ENCODE data around the gene ARHGAP10. TPM values are rescaled to one million over a fixed set of nuclear protein-coding genes. Genes with fewer than 3 reads are reported as not detected.
A peak's percentile ranks its signal among the peaks of the same experiment; 100 is the strongest.

ARHGAP10 gene
- total RNA-seq, 1 experiment from 2014 or later, result 15.2 TPM

DNA sequence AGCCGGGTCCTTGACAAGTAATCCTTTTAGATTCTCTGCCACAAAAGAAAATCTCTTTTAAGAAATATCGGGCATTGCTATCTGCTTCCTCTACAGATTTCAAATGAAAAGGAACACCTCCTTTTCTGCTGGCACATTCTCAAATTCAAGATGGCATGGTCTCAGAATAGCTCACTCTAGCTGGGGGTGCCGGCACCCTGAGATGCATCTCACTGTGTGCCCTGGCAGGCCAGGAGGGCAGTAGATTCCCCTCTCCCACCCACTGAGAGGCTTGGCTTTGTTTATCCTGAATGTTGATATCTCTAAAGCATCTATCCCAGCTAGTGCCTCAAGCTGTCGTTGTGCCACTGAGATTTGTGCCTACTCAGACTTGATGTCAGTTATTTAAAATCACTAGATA, 319.5 kb downstream of the ARHGAP10 start:
- no peaks in the 10 kb centered on the region for H3K36me3 ChIP-seq
- no peaks in the 10 kb centered on the region for H3K9me3 ChIP-seq
- H3K4me3 ChIP-seq, result no peak overlapping the region
- DNase-seq, result no peak
- H3K27me3 ChIP-seq, result no peaks in the 10 kb centered on the region

GRCh38 chr4:148052448-148052847, 320.6 kb downstream of the ARHGAP10 start:
- no peak overlapping the region for H3K4me3 ChIP-seq
- no peak for DNase-seq
- no peaks in the 10 kb centered on the region for H3K27me3 ChIP-seq
- no peaks in the 10 kb centered on the region for H3K9me3 ChIP-seq
- H3K36me3 ChIP-seq, result no peaks in the 10 kb centered on the region

DNA sequence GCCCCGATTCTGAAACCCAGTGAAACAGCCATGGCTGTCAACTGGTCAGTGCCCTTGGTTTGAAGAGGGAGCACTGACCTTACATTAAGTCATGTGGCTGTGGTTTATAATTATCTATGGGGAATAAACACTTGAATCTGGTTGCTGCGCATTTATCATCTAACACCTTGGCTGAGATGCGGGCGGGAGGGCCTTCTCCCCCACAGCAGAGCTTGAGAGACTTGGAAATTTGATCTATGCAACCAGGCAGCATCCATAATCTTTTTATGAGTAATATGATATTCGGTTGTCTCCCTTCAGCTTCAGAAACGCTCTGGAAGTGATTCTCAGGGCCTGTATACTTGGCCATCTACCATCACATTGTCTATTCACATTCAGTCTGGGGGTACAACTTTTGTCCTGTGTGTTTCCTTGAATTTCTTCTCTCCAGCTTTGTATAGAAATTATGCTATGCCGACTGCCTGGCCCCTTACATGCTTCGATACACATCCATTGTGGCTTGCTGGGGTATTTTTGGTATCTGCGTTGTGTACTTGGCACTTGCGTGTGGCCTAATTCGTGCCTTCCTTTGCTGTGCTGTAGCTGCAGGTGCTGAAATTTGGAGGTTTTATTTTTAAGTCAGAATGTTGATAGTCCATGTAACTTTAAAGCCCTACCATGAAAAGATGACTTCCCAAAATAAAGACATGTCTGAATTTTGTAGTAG, 321.6 kb downstream of the ARHGAP10 start:
- no peaks in the 10 kb centered on the region for H3K27me3 ChIP-seq
- no peak overlapping the region for H3K4me3 ChIP-seq
- DNase-seq, result no peak
- no peaks in the 10 kb centered on the region for H3K9me3 ChIP-seq
- H3K36me3 ChIP-seq, result no peaks in the 10 kb centered on the region

DNA sequence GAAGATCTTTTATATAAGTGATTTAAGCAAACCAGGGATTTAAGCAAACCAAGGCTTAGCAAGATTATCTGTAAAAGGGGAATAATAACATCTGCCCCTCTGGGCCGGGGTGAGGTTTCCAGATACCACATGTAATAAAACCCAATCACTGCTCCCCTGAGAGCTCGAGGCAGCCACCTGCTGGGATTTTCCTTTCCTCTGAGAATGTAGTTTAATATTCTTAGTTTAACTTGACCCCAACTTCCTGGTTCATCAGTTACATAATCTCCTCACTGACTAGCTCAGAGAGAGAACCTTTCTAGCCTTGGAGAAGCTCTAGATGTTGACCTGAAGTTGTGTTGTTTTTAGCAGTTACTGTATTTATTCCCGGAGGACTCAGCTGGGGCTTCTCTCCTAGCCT, 322.4 kb downstream of the ARHGAP10 start:
- DNase-seq, result no peak
- no peaks in the 10 kb centered on the region for H3K27me3 ChIP-seq
- no peaks in the 10 kb centered on the region for H3K36me3 ChIP-seq
- H3K9me3 ChIP-seq, result no peaks in the 10 kb centered on the region
- no peak overlapping the region for H3K4me3 ChIP-seq

- no peaks in the 10 kb centered on the region for H3K27me3 ChIP-seq
- DNase-seq, result no peak
- no peaks in the 10 kb centered on the region for H3K36me3 ChIP-seq
- no peak overlapping the region for H3K4me3 ChIP-seq
- no peaks in the 10 kb centered on the region for H3K9me3 ChIP-seq
These were observed 324.0 kb downstream of the ARHGAP10 start for GRCh38 chr4:148055844-148056243.

GRCh38 chr4:148056879-148057278, 325.0 kb downstream of the ARHGAP10 start:
- Histone ChIP-seq H3K4me3 (no peak overlapping the region), H3K9me3 (no peaks in the 10 kb centered on the region), H3K27me3 (no peaks in the 10 kb centered on the region), H3K36me3 (no peaks in the 10 kb centered on the region)
- DNase-seq, result peak; percentile 58

DNA sequence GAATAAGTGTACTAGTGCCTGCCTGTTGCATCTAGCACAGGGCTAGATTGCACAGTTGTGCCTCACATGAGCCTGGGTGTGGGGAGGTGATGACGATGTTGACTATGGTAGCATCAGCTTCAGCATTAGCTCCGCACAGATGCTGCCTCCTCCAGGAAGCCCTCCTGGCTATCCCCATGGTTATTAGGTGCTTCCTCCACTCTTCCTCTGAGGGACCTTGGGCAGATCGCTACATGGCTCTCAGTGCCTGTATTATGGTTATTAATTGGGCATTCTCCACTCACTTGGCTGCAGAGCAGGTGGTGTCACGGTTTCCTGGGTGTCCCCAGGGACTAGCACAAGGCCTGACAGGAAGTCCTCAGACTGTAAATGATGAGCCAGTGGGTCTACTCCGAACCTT, 325.6 kb downstream of the ARHGAP10 start:
- no peak overlapping the region for H3K4me3 ChIP-seq
- DNase-seq, result no peak

GRCh38 chr4:148057984-148058859, 326.3 kb downstream of the ARHGAP10 start:
- H3K4me3 ChIP-seq, result no peak overlapping the region
- H3K27me3 ChIP-seq, result no peaks in the 10 kb centered on the region
- no peaks in the 10 kb centered on the region for H3K9me3 ChIP-seq
- no peak for DNase-seq
- no peaks in the 10 kb centered on the region for H3K36me3 ChIP-seq

More for the DNA sequence above, 325.6 kb downstream of the ARHGAP10 start:
- no peaks in the 10 kb centered on the region for H3K9me3 ChIP-seq
- H3K27me3 ChIP-seq, result no peaks in the 10 kb centered on the region
- H3K36me3 ChIP-seq, result no peaks in the 10 kb centered on the region

- Histone ChIP-seq H3K9me3 (no peaks in the 10 kb centered on the region), H3K4me3 (no peak overlapping the region), H3K36me3 (no peaks in the 10 kb centered on the region), H3K27me3 (no peaks in the 10 kb centered on the region)
- no peak for DNase-seq
These were observed 327.8 kb downstream of the ARHGAP10 start for GRCh38 chr4:148059617-148060180.

DNA sequence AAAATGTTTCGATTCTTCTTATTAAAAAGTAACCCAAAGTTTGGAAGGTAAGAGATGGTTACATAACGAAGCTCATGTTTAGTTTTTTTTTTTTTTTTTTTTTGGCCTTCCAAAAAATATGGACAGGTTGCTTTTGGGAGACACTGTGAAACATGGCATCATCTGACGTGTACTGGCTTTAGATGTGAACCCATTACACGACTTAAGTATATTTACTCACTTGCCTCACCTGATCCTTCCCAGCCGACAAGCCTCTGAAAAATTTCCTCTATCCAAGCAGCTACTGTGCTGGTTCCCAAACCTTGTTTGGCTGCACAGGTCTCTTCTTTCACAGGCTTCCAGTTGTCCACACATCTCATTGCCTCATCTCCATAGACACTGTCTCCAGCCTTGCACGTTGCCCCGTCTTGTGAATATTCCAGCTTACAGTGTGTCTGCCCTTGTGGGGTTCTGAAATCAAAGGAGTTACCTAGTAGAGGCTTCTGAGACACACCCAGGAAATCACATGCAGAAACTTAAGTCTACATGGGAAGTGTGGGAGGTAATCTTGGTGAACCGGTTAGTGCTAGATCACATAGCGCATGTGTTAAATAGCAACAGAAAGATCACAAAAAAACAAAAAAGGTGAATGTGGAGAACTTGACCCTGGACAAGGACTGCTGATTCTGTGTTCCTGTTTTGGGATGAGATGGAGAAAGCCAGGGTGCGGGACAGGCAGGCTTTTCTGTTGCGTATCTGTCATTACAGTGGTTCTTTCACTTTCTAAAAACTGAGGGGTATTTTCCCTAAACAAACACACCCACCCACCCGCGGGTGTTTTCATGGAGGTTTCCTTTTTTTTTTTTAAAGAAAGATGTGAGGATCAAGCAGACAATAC, 328.6 kb downstream of the ARHGAP10 start:
- no peaks in the 10 kb centered on the region for H3K27me3 ChIP-seq
- no peak for DNase-seq
- H3K9me3 ChIP-seq, result no peaks in the 10 kb centered on the region
- H3K4me3 ChIP-seq, result no peak overlapping the region
- no peaks in the 10 kb centered on the region for H3K36me3 ChIP-seq

DNA sequence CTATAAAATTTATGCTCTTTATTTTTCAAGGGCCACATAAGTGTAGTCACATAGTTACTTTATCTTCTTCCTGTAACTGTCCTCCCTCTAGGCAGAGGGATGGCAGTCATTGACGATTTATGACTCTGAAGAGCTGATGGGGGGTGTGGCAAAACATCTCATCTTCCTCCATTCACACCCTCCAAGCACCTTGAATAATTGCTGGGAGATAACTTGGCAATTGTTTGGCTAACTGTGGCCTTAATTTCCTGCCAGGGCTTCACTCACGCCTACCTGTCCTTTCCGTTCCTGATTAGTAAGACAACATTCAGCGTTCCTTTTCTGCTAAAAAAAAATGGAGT, 329.2 kb downstream of the ARHGAP10 start:
- Histone ChIP-seq H3K27me3 (no peaks in the 10 kb centered on the region), H3K36me3 (no peaks in the 10 kb centered on the region), H3K9me3 (no peaks in the 10 kb centered on the region), H3K4me3 (no peak overlapping the region)
- no peak for DNase-seq

DNA sequence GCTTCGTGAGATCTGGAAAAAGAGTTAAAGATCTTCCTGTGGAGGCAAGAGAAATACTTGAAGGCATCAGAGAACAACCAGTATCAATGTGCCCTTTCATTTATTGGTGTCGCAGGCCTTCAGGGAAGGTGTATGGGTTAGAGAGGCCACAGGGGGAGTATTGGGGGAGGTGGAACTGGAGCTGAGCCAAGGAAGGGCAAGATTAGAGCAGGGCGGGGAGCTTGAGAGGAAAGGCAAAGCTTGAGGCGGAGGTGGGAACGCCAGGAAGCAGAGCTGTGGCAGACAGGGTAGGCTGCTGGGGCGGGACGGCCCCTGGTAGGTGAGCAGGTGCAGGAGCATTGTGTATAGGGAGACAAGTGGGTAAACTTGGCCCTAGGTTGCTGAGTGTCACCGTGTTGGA, 329.9 kb downstream of the ARHGAP10 start:
- Histone ChIP-seq H3K9me3 (no peaks in the 10 kb centered on the region), H3K36me3 (no peaks in the 10 kb centered on the region), H3K27me3 (no peaks in the 10 kb centered on the region), H3K4me3 (no peak overlapping the region)
- no peak for DNase-seq

DNA sequence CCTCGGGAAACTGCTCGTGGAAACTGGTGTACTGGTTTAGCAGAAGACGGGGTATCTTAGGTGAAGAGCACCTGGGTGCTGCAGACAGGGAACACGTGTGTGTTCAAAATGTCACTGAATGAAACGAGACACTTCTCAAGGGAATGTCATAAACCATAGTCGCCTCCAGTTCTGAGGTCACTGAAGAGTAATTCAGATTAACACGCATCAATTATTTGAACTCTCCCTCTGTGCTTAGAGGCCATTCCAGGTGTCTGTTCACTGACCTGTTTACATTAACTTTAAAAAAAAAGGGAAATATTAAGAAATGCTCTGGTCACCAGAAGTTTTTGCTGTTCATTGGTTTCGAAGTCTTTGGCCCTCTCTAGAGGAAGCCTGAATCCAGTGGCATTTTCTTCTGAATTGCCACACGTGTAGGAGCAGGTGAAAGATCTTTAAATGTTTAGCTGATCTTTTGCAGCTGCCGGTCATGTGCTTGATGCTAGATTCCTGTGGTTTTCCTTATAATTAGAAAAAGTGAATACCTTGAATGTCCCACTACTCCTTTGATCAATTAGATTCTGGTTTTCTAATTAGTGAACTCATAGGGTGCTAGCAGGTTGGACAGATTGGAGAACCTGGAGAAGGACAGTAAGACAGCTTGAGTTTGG, 330.5 kb downstream of the ARHGAP10 start:
- no peaks in the 10 kb centered on the region for H3K36me3 ChIP-seq
- H3K27me3 ChIP-seq, result no peaks in the 10 kb centered on the region
- no peak for DNase-seq
- no peak overlapping the region for H3K4me3 ChIP-seq
- no peaks in the 10 kb centered on the region for H3K9me3 ChIP-seq

DNA sequence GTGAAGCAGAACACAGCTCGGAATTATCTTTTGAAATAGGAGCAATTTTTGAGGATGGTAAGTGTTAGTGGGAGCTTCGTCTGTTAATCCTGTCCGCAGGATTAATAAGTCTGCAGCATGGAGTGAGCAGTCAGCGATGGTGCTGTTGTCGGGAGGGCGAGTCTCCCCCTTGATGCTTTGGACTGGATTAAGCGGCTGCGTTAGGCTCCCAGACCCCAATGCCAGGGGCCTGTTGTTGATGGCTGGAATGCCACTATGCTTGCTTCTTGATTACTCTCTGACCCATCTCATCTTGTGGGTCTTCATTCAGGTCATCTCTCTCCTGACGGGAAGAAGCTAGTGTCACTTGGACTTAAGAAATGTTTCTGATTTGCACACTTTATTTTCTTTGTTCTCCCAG, 332.6 kb downstream of the ARHGAP10 start:
- H3K27me3 ChIP-seq, result no peaks in the 10 kb centered on the region

DNA sequence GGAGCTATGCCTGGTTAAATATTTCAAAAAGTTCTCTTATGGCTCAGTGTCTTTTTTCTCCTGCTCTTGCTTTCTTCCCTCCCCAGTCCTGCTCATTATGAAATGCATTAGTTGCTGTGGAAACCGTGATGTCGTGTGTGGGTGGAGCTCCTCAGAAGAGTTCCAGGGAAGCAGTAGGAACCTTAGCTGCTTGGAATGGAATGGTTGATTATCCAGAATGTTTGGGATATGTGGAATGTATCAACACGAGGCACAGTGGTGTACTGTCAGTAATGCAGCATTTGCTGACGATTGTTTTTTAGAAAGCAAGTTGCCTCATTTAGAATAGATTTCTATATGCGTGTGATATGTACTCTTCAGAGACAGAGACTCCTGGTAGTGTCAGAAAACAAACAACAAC, 333.2 kb downstream of the ARHGAP10 start:
- no peaks in the 10 kb centered on the region for H3K27me3 ChIP-seq
- no peak overlapping the region for H3K4me3 ChIP-seq
- no peaks in the 10 kb centered on the region for H3K36me3 ChIP-seq
- no peak for DNase-seq
- H3K9me3 ChIP-seq, result no peaks in the 10 kb centered on the region

More for the DNA sequence above, 332.6 kb downstream of the ARHGAP10 start:
- no peak for DNase-seq
- Histone ChIP-seq H3K36me3 (no peaks in the 10 kb centered on the region), H3K4me3 (no peak overlapping the region), H3K9me3 (no peaks in the 10 kb centered on the region)

DNA sequence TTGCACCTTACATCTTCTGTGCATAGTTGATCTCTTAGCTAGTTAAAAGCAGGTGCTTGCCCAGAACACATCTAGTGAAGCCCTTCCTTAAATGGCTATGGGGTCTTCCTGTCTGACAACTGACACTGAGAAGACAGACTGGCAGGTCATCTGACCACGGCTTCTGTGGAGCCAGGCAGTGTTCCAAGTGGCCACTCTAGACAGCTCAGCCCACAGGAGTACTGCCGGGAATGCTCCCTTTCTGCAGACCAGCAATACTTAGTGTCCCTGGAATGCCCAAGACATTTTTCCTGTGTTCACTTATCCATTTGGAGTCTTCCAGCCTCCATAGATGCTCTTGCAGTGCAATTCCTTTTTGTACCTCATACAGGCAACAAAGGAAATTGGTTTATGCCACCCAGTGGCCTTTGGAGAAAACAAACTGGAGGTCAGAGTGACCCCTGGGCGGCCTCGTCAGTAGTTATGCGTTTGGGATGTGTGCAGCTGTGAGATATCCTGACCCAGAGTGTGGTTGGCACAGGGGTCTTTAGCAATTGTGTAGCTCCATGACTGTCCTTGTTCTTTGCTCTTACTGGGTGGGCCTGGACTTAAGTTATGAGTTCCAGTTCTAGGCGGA, 335.5 kb downstream of the ARHGAP10 start:
- Histone ChIP-seq H3K27me3 (no peaks in the 10 kb centered on the region), H3K9me3 (no peaks in the 10 kb centered on the region), H3K4me3 (no peak overlapping the region), H3K36me3 (no peaks in the 10 kb centered on the region)
- no peak for DNase-seq

Measured in MG63 (cell line).